ENCODE measurements around the gene CEMIP2.

The CEMIP2 gene

DNA sequence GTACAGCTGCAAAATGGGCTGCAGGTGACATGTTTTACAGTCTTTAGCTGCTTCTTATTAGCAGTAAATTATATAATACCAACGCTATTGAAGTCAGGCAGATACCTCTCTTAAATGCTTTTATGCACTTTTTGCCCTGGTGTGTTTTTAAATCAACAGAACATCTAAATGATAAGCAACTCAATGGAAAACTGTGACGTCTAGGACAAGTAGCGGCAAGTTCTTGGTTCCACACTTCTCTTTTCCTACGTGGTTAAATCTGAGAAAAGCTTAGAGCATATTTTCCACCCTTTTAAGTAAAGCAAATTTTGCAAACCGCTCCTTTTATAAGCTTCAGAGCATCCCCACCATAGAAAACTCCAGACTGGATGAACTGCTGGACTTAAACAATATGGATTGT lies 58.1 kb downstream of the CEMIP2 start:
- no peak overlapping the region for H4K8ac ChIP-seq (ENCODE audit: low read depth, low read length)
- no peak overlapping the region for H2BK120ac ChIP-seq (ENCODE audit: insufficient read depth, low read length, poor library complexity)
- no peak overlapping the region for H3K18ac ChIP-seq (ENCODE audit: low read length)
- H2BK5ac ChIP-seq (ENCODE audit: low read depth, low read length, poor library complexity): no peak overlapping the region
- H4K91ac ChIP-seq (ENCODE audit: low read depth, low read length): no peak overlapping the region
- no peak overlapping the region for H2AK5ac ChIP-seq (ENCODE audit: low read length)
- H3K36me3 ChIP-seq (ENCODE audit: control insufficient read depth in 1 of 2, insufficient read depth in 2 of 2, low read length in 2 of 2): peaks cover 20 to 47% of the 10 kb centered on the region in 2 experiments
- no peak overlapping the region for H3K4me2 ChIP-seq (ENCODE audit: low read length)
- no peak overlapping the region for H2AFZ ChIP-seq (ENCODE audit: insufficient read depth, low read length, poor library complexity)
- no peaks in the 10 kb centered on the region for H3K27me3 ChIP-seq (ENCODE audit: insufficient read depth, low read length)
- no peak overlapping the region for H3K14ac ChIP-seq (ENCODE audit: low read length)
- H2BK12ac ChIP-seq (ENCODE audit: low read length): no peak overlapping the region
- no CpG with 5 or more reads among the region's 5 CpGs for WGBS (ENCODE audit: extremely low coverage, insufficient coverage, insufficient read length)
- no peaks in the 10 kb centered on the region for H3K79me1 ChIP-seq (ENCODE audit: low read length)
- DNase-seq: no peak
- no peak overlapping the region for H3K27ac ChIP-seq (ENCODE audit: low read depth, low read length)
- no peak overlapping the region for H4K12ac ChIP-seq (ENCODE audit: low read depth, low read length)
- no peaks in the 10 kb centered on the region for H3K79me2 ChIP-seq (ENCODE audit: control insufficient read depth, insufficient read depth, low read length, poor library complexity)
- no peak overlapping the region for H3K4ac ChIP-seq (ENCODE audit: low read depth, low read length)
- no peaks in the 10 kb centered on the region for H3K9me3 ChIP-seq (ENCODE audit: insufficient read depth, low read depth, low read length)
- no peak overlapping the region for H3K4me3 ChIP-seq (ENCODE audit: low read depth, low read length)
- no peaks in the 10 kb centered on the region for H3K4me1 ChIP-seq (ENCODE audit: control insufficient read depth in 1 of 2, insufficient read depth in 2 of 2, low read length in 2 of 2)
- no peak overlapping the region for H3K23ac ChIP-seq (ENCODE audit: low read length)
- no peak overlapping the region for H3K9ac ChIP-seq (ENCODE audit: low read length)

DNA sequence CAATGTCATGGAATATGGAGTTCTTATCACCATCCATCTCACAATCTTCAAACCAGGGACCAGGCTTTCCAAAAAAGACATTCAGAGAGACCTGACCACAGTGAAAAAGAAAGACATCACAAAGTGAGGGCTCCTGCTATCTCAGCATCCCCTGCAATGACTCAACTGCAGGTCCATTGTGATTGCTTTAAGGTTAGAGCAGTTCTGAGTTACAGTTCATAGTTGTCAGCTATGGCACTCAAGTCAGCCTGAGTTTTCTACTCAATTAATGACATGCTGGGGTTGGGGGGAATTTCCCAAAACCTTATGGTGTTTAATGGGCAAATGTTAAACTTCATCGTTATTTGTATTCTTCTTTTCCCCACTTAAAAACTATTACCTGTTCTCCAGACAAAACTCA lies 58.9 kb downstream of the CEMIP2 start:
- no peak overlapping the region for H3K9ac ChIP-seq (ENCODE audit: low read length)
- H4K12ac ChIP-seq (ENCODE audit: low read depth, low read length): no peak overlapping the region
- H3K27ac ChIP-seq (ENCODE audit: low read depth, low read length): no peak overlapping the region
- H3K18ac ChIP-seq (ENCODE audit: low read length): no peak overlapping the region
- H2AFZ ChIP-seq (ENCODE audit: insufficient read depth, low read length, poor library complexity): no peak overlapping the region
- H4K91ac ChIP-seq (ENCODE audit: low read depth, low read length): no peak overlapping the region
- H3K23ac ChIP-seq (ENCODE audit: low read length): no peak overlapping the region
- no peak for DNase-seq
- WGBS (ENCODE audit: extremely low coverage, insufficient coverage, insufficient read length): no CpG with 5 or more reads among the region's 1 CpG
- H3K14ac ChIP-seq (ENCODE audit: low read length): no peak overlapping the region
- no peaks in the 10 kb centered on the region for H3K79me2 ChIP-seq (ENCODE audit: control insufficient read depth, insufficient read depth, low read length, poor library complexity)
- H3K4me3 ChIP-seq (ENCODE audit: low read depth, low read length): no peak overlapping the region
- H3K4me2 ChIP-seq (ENCODE audit: low read length): no peak overlapping the region
- H2BK12ac ChIP-seq (ENCODE audit: low read length): no peak overlapping the region
- no peak overlapping the region for H2BK5ac ChIP-seq (ENCODE audit: low read depth, low read length, poor library complexity)
- H2BK120ac ChIP-seq (ENCODE audit: insufficient read depth, low read length, poor library complexity): no peak overlapping the region
- peaks cover 20 to 48% of the 10 kb centered on the region in 2 experiments for H3K36me3 ChIP-seq (ENCODE audit: control insufficient read depth in 1 of 2, insufficient read depth in 2 of 2, low read length in 2 of 2)
- no peaks in the 10 kb centered on the region for H3K9me3 ChIP-seq (ENCODE audit: insufficient read depth, low read depth, low read length)
- H3K79me1 ChIP-seq (ENCODE audit: low read length): no peaks in the 10 kb centered on the region
- H3K27me3 ChIP-seq (ENCODE audit: insufficient read depth, low read length): no peaks in the 10 kb centered on the region
- H3K4me1 ChIP-seq (ENCODE audit: control insufficient read depth in 1 of 2, insufficient read depth in 2 of 2, low read length in 2 of 2): no peaks in the 10 kb centered on the region
- no peak overlapping the region for H3K4ac ChIP-seq (ENCODE audit: low read depth, low read length)
- H2AK5ac ChIP-seq (ENCODE audit: low read length): no peak overlapping the region
- no peak overlapping the region for H4K8ac ChIP-seq (ENCODE audit: low read depth, low read length)

DNA sequence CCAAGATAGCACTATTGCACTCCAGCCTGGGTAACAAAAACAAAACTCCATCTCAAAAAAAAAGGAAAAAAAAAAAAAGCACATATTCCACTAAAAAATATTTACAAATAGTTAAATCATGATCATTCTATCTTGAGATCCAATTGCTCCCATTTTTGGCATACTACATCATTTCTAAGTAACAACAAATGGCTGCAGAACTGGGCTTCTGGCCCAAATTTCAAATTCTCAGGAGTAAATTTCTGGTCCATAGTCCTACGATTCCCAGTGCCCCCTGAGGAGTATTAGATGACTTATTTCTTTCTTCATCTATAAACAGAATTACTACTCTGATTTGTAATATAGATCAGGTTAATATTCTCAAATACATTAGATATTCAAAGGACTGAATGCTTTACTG lies 62.1 kb downstream of the CEMIP2 start:
- H2AK5ac ChIP-seq (ENCODE audit: low read length): no peak overlapping the region
- H4K8ac ChIP-seq (ENCODE audit: low read depth, low read length): no peak overlapping the region
- H3K27ac ChIP-seq (ENCODE audit: low read depth, low read length): no peak overlapping the region
- no peak overlapping the region for H2BK5ac ChIP-seq (ENCODE audit: low read depth, low read length, poor library complexity)
- H3K4me1 ChIP-seq (ENCODE audit: control insufficient read depth in 1 of 2, insufficient read depth in 2 of 2, low read length in 2 of 2): no peaks in the 10 kb centered on the region
- no peaks in the 10 kb centered on the region for H3K79me1 ChIP-seq (ENCODE audit: low read length)
- no peak overlapping the region for H3K4me2 ChIP-seq (ENCODE audit: low read length)
- H3K9ac ChIP-seq (ENCODE audit: low read length): no peak overlapping the region
- H3K14ac ChIP-seq (ENCODE audit: low read length): no peak overlapping the region
- peaks cover 20 to 46% of the 10 kb centered on the region in 2 experiments for H3K36me3 ChIP-seq (ENCODE audit: control insufficient read depth in 1 of 2, insufficient read depth in 2 of 2, low read length in 2 of 2)
- WGBS (ENCODE audit: extremely low coverage, insufficient coverage, insufficient read length): no CpG with 5 or more reads among the region's 1 CpG
- no peaks in the 10 kb centered on the region for H3K9me3 ChIP-seq (ENCODE audit: insufficient read depth, low read depth, low read length)
- H2AFZ ChIP-seq (ENCODE audit: insufficient read depth, low read length, poor library complexity): no peak overlapping the region
- no peak overlapping the region for H2BK120ac ChIP-seq (ENCODE audit: insufficient read depth, low read length, poor library complexity)
- H3K27me3 ChIP-seq (ENCODE audit: insufficient read depth, low read length): no peaks in the 10 kb centered on the region
- no peak for DNase-seq
- H3K4ac ChIP-seq (ENCODE audit: low read depth, low read length): no peak overlapping the region
- H3K79me2 ChIP-seq (ENCODE audit: control insufficient read depth, insufficient read depth, low read length, poor library complexity): no peaks in the 10 kb centered on the region
- no peak overlapping the region for H3K23ac ChIP-seq (ENCODE audit: low read length)
- no peak overlapping the region for H3K4me3 ChIP-seq (ENCODE audit: low read depth, low read length)
- H3K18ac ChIP-seq (ENCODE audit: low read length): no peak overlapping the region
- no peak overlapping the region for H4K12ac ChIP-seq (ENCODE audit: low read depth, low read length)
- H2BK12ac ChIP-seq (ENCODE audit: low read length): no peak overlapping the region
- no peak overlapping the region for H4K91ac ChIP-seq (ENCODE audit: low read depth, low read length)

DNA sequence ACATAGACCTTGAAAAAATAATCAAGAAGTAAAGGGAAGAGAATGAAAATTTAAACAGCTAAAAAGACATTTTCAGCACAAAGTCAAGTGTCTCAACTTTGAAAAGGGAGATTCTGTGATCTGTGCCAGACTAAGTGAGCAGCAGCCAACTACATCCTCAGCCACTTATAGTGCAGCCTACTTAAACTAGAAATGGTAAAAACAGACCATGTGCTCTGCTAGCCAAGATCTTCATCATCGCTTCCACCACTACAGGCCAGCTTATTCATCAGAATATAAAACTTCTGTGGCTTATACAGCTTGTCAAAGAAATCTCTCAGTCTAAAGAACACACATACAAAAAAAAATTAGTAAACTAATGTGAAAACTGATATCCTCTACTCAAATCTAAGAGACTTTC lies 63.5 kb downstream of the CEMIP2 start:
- no peak overlapping the region for H2BK120ac ChIP-seq (ENCODE audit: insufficient read depth, low read length, poor library complexity)
- peaks cover 22 to 50% of the 10 kb centered on the region in 2 experiments for H3K36me3 ChIP-seq (ENCODE audit: control insufficient read depth in 1 of 2, insufficient read depth in 2 of 2, low read length in 2 of 2)
- H3K27me3 ChIP-seq (ENCODE audit: insufficient read depth, low read length): no peaks in the 10 kb centered on the region
- no peak overlapping the region for H4K91ac ChIP-seq (ENCODE audit: low read depth, low read length)
- no peak for DNase-seq
- no peak overlapping the region for H3K9ac ChIP-seq (ENCODE audit: low read length)
- no peak overlapping the region for H3K27ac ChIP-seq (ENCODE audit: low read depth, low read length)
- no peak overlapping the region for H2AFZ ChIP-seq (ENCODE audit: insufficient read depth, low read length, poor library complexity)
- H3K4me1 ChIP-seq (ENCODE audit: control insufficient read depth in 1 of 2, insufficient read depth in 2 of 2, low read length in 2 of 2): no peaks in the 10 kb centered on the region
- H3K4me3 ChIP-seq (ENCODE audit: low read depth, low read length): no peak overlapping the region
- H3K4ac ChIP-seq (ENCODE audit: low read depth, low read length): no peak overlapping the region
- no peaks in the 10 kb centered on the region for H3K79me2 ChIP-seq (ENCODE audit: control insufficient read depth, insufficient read depth, low read length, poor library complexity)
- no peak overlapping the region for H2BK5ac ChIP-seq (ENCODE audit: low read depth, low read length, poor library complexity)
- no peak overlapping the region for H3K14ac ChIP-seq (ENCODE audit: low read length)
- H4K12ac ChIP-seq (ENCODE audit: low read depth, low read length): no peak overlapping the region
- H3K23ac ChIP-seq (ENCODE audit: low read length): no peak overlapping the region
- H3K9me3 ChIP-seq (ENCODE audit: insufficient read depth, low read depth, low read length): no peaks in the 10 kb centered on the region
- no CpG with 5 or more reads among the region's 1 CpG for WGBS (ENCODE audit: extremely low coverage, insufficient coverage, insufficient read length)
- no peak overlapping the region for H4K8ac ChIP-seq (ENCODE audit: low read depth, low read length)
- no peaks in the 10 kb centered on the region for H3K79me1 ChIP-seq (ENCODE audit: low read length)
- H2BK12ac ChIP-seq (ENCODE audit: low read length): no peak overlapping the region
- H3K18ac ChIP-seq (ENCODE audit: low read length): no peak overlapping the region
- H2AK5ac ChIP-seq (ENCODE audit: low read length): no peak overlapping the region
- no peak overlapping the region for H3K4me2 ChIP-seq (ENCODE audit: low read length)

Measured in trophoblast cell (in vitro differentiated cells and primary cell).